GM12872 (cell line): ENCODE results near the gene GAGE12J.
"Not testable (repeated sequence)": the region's sequence is repeated elsewhere in the genome, so short reads cannot be mapped to it uniquely, and the experiment has no call there.

Source experiments
- CTCF ChIP-seq: IDR thresholded peaks from 3 replicates; pipeline ENCODE4 v1.5.1; 2011; ENCODE audit warnings: low read depth, mild to moderate bottlenecking, low read length, moderate library complexity; ENCODE audit not compliant: insufficient read depth

Gene GAGE12J

GRCh38 chrX:49321737-49322136 lies at the start of gene GAGE12J:
GAGE12J (plus strand) TSS chrX:49322037; CDS start chrX:49323194, 1,157 bp downstream.
- not testable (repeated sequence) for TF ChIP-seq CTCF

DNA sequence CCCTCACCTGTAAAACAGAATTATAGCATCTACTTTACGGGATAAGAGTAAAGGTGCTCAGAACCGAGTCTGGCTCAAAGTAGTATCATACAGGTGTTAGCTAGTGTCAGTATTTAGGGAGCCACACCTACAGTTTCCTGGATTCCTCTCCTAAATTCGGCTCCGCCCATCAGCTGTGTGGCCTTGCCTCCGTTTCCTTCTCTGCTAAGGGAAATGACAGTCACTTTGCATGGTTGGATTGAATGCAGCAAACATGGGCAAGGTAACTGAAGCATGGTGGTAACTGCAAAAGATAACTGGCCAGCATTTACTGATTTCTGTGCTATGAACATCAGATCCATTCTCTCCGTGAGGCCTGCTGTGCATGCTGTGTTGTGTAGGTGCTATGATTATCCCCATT lies 49.4 kb upstream of the GAGE12J start:
- no peak for TF ChIP-seq CTCF

GRCh38 chrX:49273181-49273727 lies 48.6 kb upstream of the GAGE12J start:
- TF ChIP-seq CTCF: no peak

DNA sequence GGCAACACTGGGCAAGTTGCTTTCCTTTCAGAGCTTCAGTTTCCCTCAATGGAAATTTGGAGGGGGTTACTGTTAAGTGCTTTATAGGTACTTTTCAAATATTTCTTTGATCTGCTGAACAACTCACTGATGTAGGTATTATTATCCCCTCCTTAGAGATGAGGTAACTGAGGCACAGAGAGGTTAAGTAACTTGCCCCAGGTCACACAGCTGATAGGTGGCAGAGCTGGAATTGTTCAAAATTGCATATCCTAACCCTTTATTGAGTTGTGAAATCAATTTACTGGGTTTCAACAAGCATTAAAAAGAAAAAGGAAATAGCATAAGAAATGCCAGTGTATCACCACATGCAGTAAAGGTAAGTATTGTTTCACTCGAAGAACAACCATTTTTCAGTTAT lies 45.6 kb upstream of the GAGE12J start:
- no peak for TF ChIP-seq CTCF

GRCh38 chrX:49276671-49277534 lies 44.9 kb upstream of the GAGE12J start:
- TF ChIP-seq CTCF: no peak

DNA sequence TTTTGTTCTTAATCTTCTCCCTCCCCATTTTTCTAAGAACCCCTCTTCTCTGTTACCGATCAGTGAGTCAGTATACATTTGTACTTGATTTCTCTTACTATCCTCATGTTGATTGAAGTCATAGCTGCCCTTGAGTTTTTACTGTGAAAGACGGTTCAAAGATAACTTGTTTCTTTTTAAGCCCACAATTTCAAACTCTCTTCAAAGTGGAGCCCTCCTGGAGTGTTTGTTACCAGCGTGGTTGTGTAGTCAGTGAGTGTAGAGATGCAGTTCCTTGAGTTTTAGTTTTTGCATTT lies 44.4 kb upstream of the GAGE12J start:
- no peak for TF ChIP-seq CTCF

DNA sequence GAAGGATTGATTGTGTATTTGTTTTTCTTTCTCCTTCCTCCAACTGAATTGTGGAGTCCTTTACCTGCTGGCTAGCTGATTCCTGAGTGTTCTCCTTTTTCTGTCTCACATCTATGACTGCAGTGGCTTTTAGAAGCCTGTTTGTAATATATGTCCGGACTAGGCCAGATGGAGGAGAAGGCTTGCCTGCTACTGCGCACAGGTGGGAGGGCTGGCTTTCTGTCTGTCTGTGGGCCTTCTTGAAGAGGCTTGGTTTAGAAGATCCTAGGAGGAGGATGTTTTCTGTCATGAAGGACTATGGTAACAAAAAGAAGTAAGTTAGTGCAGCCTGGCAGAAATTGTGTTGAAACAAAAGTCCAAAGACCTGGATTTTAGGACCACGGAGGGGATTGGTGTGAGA lies 43.8 kb upstream of the GAGE12J start:
- no peak for TF ChIP-seq CTCF
